ENCODE results near the gene SCAMP5. TPM values are rescaled to one million over a fixed set of nuclear protein-coding genes. Genes with fewer than 3 reads are reported as not detected.

SCAMP5 gene
- total RNA-seq, 4 donors from 2014 or later = 7.6 to 16.7 (median 10.1) TPM

GRCh38 chr15:74997543-74997942 lies 2.2 kb downstream of the SCAMP5 start:
- 74 to 92% methylated on average over 2 of the region's 2 CpGs for WGBS, 2 donors
- H3K4me3 ChIP-seq (replicated peaks in 1 of 3) = no peak overlapping the region
- no peaks in the 10 kb centered on the region for H3K9me3 ChIP-seq
- no peak for DNase-seq
- H3K27ac ChIP-seq = no peak overlapping the region
- no peaks in the 10 kb centered on the region for H3K27me3 ChIP-seq
- TF ChIP-seq CTCF (IDR thresholded peaks at IDR 0.05) = no peak
- no peak for TF ChIP-seq POLR2A (IDR thresholded peaks at IDR 0.05)
- no peaks in the 10 kb centered on the region for H3K36me3 ChIP-seq
- intact Hi-C loops (cut with DNase I) = no loop called here
- H3K4me1 ChIP-seq = peaks cover 8 to 10% of the 10 kb centered on the region in 2 donors

- H3K27me3 ChIP-seq = no peaks in the 10 kb centered on the region
- H3K36me3 ChIP-seq = no peaks in the 10 kb centered on the region
- intact Hi-C loops (cut with DNase I) = no loop called here
- WGBS, 2 donors = 66 to 85% methylated on average over 6 of the region's 6 CpGs
- H3K4me3 ChIP-seq (replicated peaks in 1 of 3) = no peak overlapping the region
- DNase-seq = no peak
- no peaks in the 10 kb centered on the region for H3K9me3 ChIP-seq
- H3K27ac ChIP-seq = no peak overlapping the region
- H3K4me1 ChIP-seq = peaks cover 2% of the 10 kb centered on the region in 2 donors
- TF ChIP-seq CTCF (IDR thresholded peaks at IDR 0.05) = no peak
- no peak for TF ChIP-seq POLR2A (IDR thresholded peaks at IDR 0.05)
Observed at GRCh38 chr15:75001310-75001709, 5.9 kb downstream of the SCAMP5 start.

- no peaks in the 10 kb centered on the region for H3K4me1 ChIP-seq
- TF ChIP-seq POLR2A (IDR thresholded peaks at IDR 0.05) = no peak
- WGBS, 2 donors = 74 to 78% methylated on average over 7 of the region's 7 CpGs
- H3K36me3 ChIP-seq = no peaks in the 10 kb centered on the region
- no peaks in the 10 kb centered on the region for H3K9me3 ChIP-seq
- H3K27me3 ChIP-seq = no peaks in the 10 kb centered on the region
- no peak overlapping the region for H3K4me3 ChIP-seq (replicated peaks in 1 of 3)
- no peak overlapping the region for H3K27ac ChIP-seq
- intact Hi-C loops (cut with DNase I) = no loop called here
- DNase-seq = no peak
Observed at GRCh38 chr15:75002398-75002797, 7.0 kb downstream of the SCAMP5 start.

GRCh38 chr15:75007216-75007615 lies 11.9 kb downstream of the SCAMP5 start:
- no peaks in the 10 kb centered on the region for H3K36me3 ChIP-seq
- intact Hi-C loops (cut with DNase I) = no loop called here
- H3K4me3 ChIP-seq (replicated peaks in 1 of 3) = no peak overlapping the region
- no peak for DNase-seq
- no peaks in the 10 kb centered on the region for H3K9me3 ChIP-seq
- H3K27me3 ChIP-seq = no peaks in the 10 kb centered on the region
- no peak overlapping the region for H3K27ac ChIP-seq
- 89 to 91% methylated on average over 13 of the region's 13 CpGs for WGBS, 2 donors
- no peak for TF ChIP-seq POLR2A (IDR thresholded peaks at IDR 0.05)
- TF ChIP-seq CTCF (IDR thresholded peaks at IDR 0.05) = no peak
- H3K4me1 ChIP-seq = no peaks in the 10 kb centered on the region

- TF ChIP-seq POLR2A (IDR thresholded peaks at IDR 0.05) = no peak
- no peak for TF ChIP-seq CTCF (IDR thresholded peaks at IDR 0.05)
- H3K27me3 ChIP-seq = no peaks in the 10 kb centered on the region
- WGBS, 2 donors = 88 to 91% methylated on average over 5 of the region's 5 CpGs
- H3K36me3 ChIP-seq = no peaks in the 10 kb centered on the region
- no peak overlapping the region for H3K27ac ChIP-seq
- intact Hi-C loops (cut with DNase I) = no loop called here
- H3K9me3 ChIP-seq = no peaks in the 10 kb centered on the region
- H3K4me3 ChIP-seq (replicated peaks in 1 of 3) = no peak overlapping the region
- DNase-seq = no peak
- no peaks in the 10 kb centered on the region for H3K4me1 ChIP-seq
Observed at GRCh38 chr15:75008221-75008625, 12.9 kb downstream of the SCAMP5 start.
